WTC11 (cell line): ENCODE results near the gene IYD. TPM values are rescaled to one million over a fixed set of nuclear protein-coding genes. Genes with fewer than 3 reads are reported as not detected.

ENCODE experiments used
- ATAC-seq: fragments of 200-7000 bp; cut with Tn5 transposase; 2 replicates; pipeline ENCODE4 v1.10.0; 2021; ENCODE audit warnings: mild to moderate bottlenecking, moderate library complexity
- CTCF ChIA-PET: fragments of 300-600 bp; sonication (Branson Sonifier 250); formaldehyde crosslinking; loops from one replicate; lab custom pipeline; 2021; ENCODE audit warnings: antibody characterized with exemption; lab: Charles Lee
- POLR2A ChIA-PET: fragments of 350-600 bp; sonication (Branson Sonifier 250); formaldehyde crosslinking; loops from one replicate; lab custom pipeline; 2021; ENCODE audit warnings: antibody characterized with exemption; lab: Charles Lee
- DNase-seq: peaks from one replicate; pipeline ENCODE4 v3.0.0; 2021; ENCODE audit warnings: low spot score
- H3K27ac Mint-ChIP-seq: 2 replicates; pipeline ENCODE4 v1.8.0; 2021; ENCODE audit warnings: mixed read lengths
- H3K27me3 Mint-ChIP-seq: 2 replicates; pipeline ENCODE4 v1.8.0; 2021; ENCODE audit warnings: low read depth, mild to moderate bottlenecking, moderate library complexity, mixed read lengths
- H3K36me3 Mint-ChIP-seq: 2 replicates; pipeline ENCODE4 v1.8.0; 2021; ENCODE audit warnings: mixed read lengths
- H3K4me1 Mint-ChIP-seq: 2 replicates; pipeline ENCODE4 v1.8.0; 2022; ENCODE audit warnings: mixed read lengths
- H3K4me3 Mint-ChIP-seq: 2 replicates; pipeline ENCODE4 v1.8.0; 2021; ENCODE audit warnings: mild to moderate bottlenecking, moderate library complexity, mixed read lengths
- H3K9me3 Mint-ChIP-seq: 2 replicates; pipeline ENCODE4 v1.8.0; 2021; ENCODE audit warnings: mixed read lengths
- CREM ChIP-seq: sonication (generic); formaldehyde crosslinking; IDR thresholded peaks from 2 replicates; pipeline ENCODE4 v1.8.1; 2022; ENCODE audit warnings: mild to moderate bottlenecking, missing genetic modification reagents, moderate library complexity
- EMX1 ChIP-seq: fragments of 250-450 bp; sonication (Bioruptor Pico); IDR thresholded peaks from 2 replicates; pipeline ENCODE4 v1.8.0; 2021; ENCODE audit warnings: mild to moderate bottlenecking
- FOXJ3 ChIP-seq: sonication (generic); formaldehyde crosslinking; IDR thresholded peaks from 2 replicates; pipeline ENCODE4 v1.9.0; 2021; ENCODE audit warnings: missing genetic modification reagents, mild to moderate bottlenecking, borderline replicate concordance
- FOXK1 ChIP-seq: sonication (generic); formaldehyde crosslinking; IDR thresholded peaks from 2 replicates; pipeline ENCODE4 v1.8.0; 2022; ENCODE audit warnings: mild to moderate bottlenecking, moderate library complexity, missing genetic modification reagents
- GTF2I ChIP-seq: fragments of 250-450 bp; sonication (Bioruptor Pico); conservative IDR thresholded peaks from 2 replicates; pipeline ENCODE4 v1.4.0; 2021; ENCODE audit warnings: mild to moderate bottlenecking
- HMGA2 ChIP-seq: fragments of 250-450 bp; sonication (Bioruptor Pico); IDR thresholded peaks from 2 replicates; pipeline ENCODE4 v1.4.0; 2021; ENCODE audit warnings: mild to moderate bottlenecking, moderate library complexity
- JAZF1 ChIP-seq: fragments of 250-450 bp; sonication (Bioruptor Pico); IDR thresholded peaks from 2 replicates; pipeline ENCODE4 v1.9.0; 2021; ENCODE audit warnings: moderate library complexity, mild to moderate bottlenecking, inconsistent platforms
- KAT7 ChIP-seq: sonication (generic); formaldehyde crosslinking; IDR thresholded peaks from 2 replicates; pipeline ENCODE4 v1.8.1; 2023; ENCODE audit warnings: missing genetic modification reagents, mild to moderate bottlenecking, borderline replicate concordance
- MYBL2 ChIP-seq: sonication (generic); formaldehyde crosslinking; IDR thresholded peaks from 2 replicates; pipeline ENCODE4 v1.8.1; 2023; ENCODE audit warnings: mild to moderate bottlenecking, moderate library complexity, missing genetic modification reagents
- NFYB ChIP-seq: sonication (generic); formaldehyde crosslinking; conservative IDR thresholded peaks from 2 replicates; pipeline ENCODE4 v1.8.0; 2022; ENCODE audit warnings: low read depth, missing genetic modification reagents
- NR1H2 ChIP-seq: sonication (generic); formaldehyde crosslinking; IDR thresholded peaks from 2 replicates; pipeline ENCODE4 v1.9.0; 2021; ENCODE audit warnings: mild to moderate bottlenecking, moderate library complexity, missing genetic modification reagents
- NR2C2 ChIP-seq: sonication (generic); formaldehyde crosslinking; IDR thresholded peaks from 2 replicates; pipeline ENCODE4 v1.8.0; 2022; ENCODE audit warnings: mild to moderate bottlenecking, missing genetic modification reagents
- ZNF121 ChIP-seq: sonication (generic); formaldehyde crosslinking; IDR thresholded peaks from 2 replicates; pipeline ENCODE4 v1.8.0; 2023; ENCODE audit warnings: missing genetic modification reagents
- ZNF416 ChIP-seq: fragments of 250-450 bp; sonication (Bioruptor Pico); IDR thresholded peaks from 2 replicates; pipeline ENCODE4 v1.9.0; 2021; ENCODE audit warnings: mild to moderate bottlenecking, inconsistent platforms
- total RNA-seq: library from RNA; stranded (reverse); gene quantifications from 3 replicates; pipeline ENCODE4 v1.2.3, GENCODE V29; 2021
- TF ChIP-seq, protein P1 (sequence below): fragments of 250-450 bp; sonication (Bioruptor Pico); IDR thresholded peaks from 2 replicates; pipeline ENCODE4 v1.9.0; 2021; ENCODE audit warnings: moderate library complexity, mild to moderate bottlenecking, inconsistent platforms, borderline replicate concordance
- TF ChIP-seq, protein P2 (sequence below): sonication (generic); formaldehyde crosslinking; IDR thresholded peaks from 2 replicates; pipeline ENCODE4 v1.8.1; 2023; ENCODE audit warnings: mild to moderate bottlenecking, missing genetic modification reagents, moderate library complexity
- TF ChIP-seq, protein P3 (sequence below): fragments of 250-450 bp; sonication (Bioruptor Pico); IDR thresholded peaks from 2 replicates; pipeline ENCODE4 v1.9.0; 2021; ENCODE audit warnings: mild to moderate bottlenecking, borderline replicate concordance
- TF ChIP-seq, protein P4 (sequence below): sonication (generic); formaldehyde crosslinking; IDR thresholded peaks from 2 replicates; pipeline ENCODE4 v1.8.0; 2023; ENCODE audit warnings: missing genetic modification reagents
- TF ChIP-seq, protein P5 (sequence below): fragments of 250-450 bp; sonication (Bioruptor Pico); IDR thresholded peaks from 2 replicates; pipeline ENCODE4 v1.9.0; 2021; ENCODE audit warnings: mild to moderate bottlenecking

Gene IYD
- total RNA-seq, 1 experiment from 2014 or later: not detected

DNA sequence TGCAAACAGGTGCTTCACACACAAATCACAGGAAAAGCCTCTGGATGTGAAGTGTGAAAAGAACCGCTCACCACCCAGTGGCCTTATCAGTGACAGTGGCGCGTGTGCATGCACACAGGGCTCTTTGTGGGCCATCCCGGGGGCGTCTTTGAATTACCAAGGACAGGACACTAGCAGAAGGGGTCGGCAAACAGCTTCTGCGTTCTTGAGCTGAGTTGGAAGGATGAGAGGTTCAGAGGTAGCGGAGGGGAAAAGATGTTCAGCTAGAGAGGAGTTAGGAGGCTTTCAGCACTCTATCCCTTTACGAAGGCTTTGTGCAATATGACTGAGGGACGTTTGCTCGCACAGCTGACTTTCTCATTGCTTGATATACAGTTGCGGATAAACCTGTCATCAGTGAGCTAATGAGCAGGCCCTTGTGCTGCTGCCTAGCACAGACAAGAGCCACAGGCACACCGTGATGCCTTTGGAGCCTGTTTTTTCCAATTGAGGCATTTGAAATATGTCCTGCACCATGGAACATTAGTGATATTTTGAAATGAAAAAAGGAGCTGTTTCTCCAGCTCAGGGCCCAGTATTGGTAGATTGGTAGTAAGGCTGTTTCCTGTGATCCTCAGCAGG is 83.1 kb downstream of the IYD start (continued):
- TF ChIP-seq, protein P1, sequence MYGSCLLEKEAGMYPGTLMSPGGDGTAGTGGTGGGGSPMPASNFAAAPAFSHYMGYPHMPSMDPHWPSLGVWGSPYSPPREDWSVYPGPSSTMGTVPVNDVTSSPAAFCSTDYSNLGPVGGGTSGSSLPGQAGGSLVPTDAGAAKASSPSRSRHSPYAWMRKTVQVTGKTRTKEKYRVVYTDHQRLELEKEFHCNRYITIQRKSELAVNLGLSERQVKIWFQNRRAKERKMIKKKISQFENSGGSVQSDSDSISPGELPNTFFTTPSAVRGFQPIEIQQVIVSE (CRISPR knock-in tag): no peak
- no peak for TF ChIP-seq KAT7

DNA sequence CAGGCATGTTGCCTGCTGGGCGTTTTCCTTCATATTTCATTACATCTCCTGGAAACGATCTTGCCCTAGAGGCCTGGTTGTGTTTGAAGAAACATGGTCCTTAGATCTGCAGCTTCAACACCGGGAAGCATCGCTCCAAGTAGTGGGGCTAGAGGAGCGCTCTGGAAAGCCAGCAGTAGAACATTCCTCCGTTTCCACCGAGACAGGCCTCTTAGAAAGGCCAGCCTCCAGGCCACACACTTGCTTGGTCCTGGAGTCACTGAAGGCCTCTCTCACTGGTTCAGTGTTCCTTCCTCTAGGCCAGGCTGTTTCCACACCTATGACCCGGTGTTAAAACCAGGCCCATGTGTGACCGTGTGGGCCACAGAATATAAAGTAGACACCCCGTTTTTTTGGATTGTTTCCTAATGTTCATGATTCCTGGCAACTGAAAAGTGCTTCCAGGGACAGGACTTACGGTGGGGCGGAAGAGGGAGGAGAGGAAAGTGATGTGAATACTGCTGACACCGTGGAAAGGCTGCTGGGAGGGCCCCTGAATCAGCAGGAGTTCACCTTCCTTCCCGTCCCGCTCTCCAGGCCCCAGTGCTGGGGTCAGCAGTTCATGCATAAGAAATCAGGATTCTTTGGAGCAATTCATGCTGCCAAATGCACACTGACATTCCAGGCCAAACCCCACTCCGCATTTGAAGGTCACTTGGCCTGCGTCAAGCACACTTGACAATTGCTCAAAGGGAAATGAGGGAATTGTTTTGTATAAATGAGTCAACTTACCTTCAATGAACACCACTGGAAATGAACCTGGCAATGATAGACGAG is 83.8 kb downstream of the IYD start:
- ChIA-PET POLR2A (no interaction called here), CTCF (interaction anchor here (1.1 to 1.2 kb wide), 2 partner anchors 148 to 234 kb away, joined by 3 read pairs; no protein-coding TSS in a partner anchor)
- TF ChIP-seq NR1H2 (CRISPR knock-in tag): no peak
- no peak for TF ChIP-seq ZNF121 (CRISPR knock-in tag)
- no peak for TF ChIP-seq JAZF1 (CRISPR knock-in tag)
- TF ChIP-seq GTF2I (CRISPR knock-in tag): no peak
- TF ChIP-seq, protein P2, sequence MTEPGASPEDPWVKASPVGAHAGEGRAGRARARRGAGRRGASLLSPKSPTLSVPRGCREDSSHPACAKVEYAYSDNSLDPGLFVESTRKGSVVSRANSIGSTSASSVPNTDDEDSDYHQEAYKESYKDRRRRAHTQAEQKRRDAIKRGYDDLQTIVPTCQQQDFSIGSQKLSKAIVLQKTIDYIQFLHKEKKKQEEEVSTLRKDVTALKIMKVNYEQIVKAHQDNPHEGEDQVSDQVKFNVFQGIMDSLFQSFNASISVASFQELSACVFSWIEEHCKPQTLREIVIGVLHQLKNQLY: no peak
- TF ChIP-seq NFYB (CRISPR knock-in tag): no peak
- TF ChIP-seq, protein P3, sequence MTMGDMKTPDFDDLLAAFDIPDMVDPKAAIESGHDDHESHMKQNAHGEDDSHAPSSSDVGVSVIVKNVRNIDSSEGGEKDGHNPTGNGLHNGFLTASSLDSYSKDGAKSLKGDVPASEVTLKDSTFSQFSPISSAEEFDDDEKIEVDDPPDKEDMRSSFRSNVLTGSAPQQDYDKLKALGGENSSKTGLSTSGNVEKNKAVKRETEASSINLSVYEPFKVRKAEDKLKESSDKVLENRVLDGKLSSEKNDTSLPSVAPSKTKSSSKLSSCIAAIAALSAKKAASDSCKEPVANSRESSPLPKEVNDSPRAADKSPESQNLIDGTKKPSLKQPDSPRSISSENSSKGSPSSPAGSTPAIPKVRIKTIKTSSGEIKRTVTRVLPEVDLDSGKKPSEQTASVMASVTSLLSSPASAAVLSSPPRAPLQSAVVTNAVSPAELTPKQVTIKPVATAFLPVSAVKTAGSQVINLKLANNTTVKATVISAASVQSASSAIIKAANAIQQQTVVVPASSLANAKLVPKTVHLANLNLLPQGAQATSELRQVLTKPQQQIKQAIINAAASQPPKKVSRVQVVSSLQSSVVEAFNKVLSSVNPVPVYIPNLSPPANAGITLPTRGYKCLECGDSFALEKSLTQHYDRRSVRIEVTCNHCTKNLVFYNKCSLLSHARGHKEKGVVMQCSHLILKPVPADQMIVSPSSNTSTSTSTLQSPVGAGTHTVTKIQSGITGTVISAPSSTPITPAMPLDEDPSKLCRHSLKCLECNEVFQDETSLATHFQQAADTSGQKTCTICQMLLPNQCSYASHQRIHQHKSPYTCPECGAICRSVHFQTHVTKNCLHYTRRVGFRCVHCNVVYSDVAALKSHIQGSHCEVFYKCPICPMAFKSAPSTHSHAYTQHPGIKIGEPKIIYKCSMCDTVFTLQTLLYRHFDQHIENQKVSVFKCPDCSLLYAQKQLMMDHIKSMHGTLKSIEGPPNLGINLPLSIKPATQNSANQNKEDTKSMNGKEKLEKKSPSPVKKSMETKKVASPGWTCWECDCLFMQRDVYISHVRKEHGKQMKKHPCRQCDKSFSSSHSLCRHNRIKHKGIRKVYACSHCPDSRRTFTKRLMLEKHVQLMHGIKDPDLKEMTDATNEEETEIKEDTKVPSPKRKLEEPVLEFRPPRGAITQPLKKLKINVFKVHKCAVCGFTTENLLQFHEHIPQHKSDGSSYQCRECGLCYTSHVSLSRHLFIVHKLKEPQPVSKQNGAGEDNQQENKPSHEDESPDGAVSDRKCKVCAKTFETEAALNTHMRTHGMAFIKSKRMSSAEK (CRISPR knock-in tag): no peak
- TF ChIP-seq HMGA2: no peak
- no peak for TF ChIP-seq EMX1
- TF ChIP-seq MYBL2: no peak
- TF ChIP-seq, protein P4, sequence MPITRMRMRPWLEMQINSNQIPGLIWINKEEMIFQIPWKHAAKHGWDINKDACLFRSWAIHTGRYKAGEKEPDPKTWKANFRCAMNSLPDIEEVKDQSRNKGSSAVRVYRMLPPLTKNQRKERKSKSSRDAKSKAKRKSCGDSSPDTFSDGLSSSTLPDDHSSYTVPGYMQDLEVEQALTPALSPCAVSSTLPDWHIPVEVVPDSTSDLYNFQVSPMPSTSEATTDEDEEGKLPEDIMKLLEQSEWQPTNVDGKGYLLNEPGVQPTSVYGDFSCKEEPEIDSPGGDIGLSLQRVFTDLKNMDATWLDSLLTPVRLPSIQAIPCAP (CRISPR knock-in tag): no peak
- TF ChIP-seq FOXK1 (CRISPR knock-in tag): no peak
- no peak for TF ChIP-seq NR2C2
- no peak for TF ChIP-seq FOXJ3 (CRISPR knock-in tag)
- TF ChIP-seq ZNF416 (CRISPR knock-in tag): no peak
- no peak for TF ChIP-seq CREM (CRISPR knock-in tag)
- TF ChIP-seq, protein P5, sequence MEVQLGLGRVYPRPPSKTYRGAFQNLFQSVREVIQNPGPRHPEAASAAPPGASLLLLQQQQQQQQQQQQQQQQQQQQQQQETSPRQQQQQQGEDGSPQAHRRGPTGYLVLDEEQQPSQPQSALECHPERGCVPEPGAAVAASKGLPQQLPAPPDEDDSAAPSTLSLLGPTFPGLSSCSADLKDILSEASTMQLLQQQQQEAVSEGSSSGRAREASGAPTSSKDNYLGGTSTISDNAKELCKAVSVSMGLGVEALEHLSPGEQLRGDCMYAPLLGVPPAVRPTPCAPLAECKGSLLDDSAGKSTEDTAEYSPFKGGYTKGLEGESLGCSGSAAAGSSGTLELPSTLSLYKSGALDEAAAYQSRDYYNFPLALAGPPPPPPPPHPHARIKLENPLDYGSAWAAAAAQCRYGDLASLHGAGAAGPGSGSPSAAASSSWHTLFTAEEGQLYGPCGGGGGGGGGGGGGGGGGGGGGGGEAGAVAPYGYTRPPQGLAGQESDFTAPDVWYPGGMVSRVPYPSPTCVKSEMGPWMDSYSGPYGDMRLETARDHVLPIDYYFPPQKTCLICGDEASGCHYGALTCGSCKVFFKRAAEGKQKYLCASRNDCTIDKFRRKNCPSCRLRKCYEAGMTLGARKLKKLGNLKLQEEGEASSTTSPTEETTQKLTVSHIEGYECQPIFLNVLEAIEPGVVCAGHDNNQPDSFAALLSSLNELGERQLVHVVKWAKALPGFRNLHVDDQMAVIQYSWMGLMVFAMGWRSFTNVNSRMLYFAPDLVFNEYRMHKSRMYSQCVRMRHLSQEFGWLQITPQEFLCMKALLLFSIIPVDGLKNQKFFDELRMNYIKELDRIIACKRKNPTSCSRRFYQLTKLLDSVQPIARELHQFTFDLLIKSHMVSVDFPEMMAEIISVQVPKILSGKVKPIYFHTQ: no peak
- TF ChIP-seq, all 79 proteins: peak for 0
- Mint-ChIP-seq H3K9me3 (no peaks in the 10 kb centered on the region), H3K27me3 (no peaks in the 10 kb centered on the region; the same call in 1 of the 2 replicates), H3K4me1 (peaks cover 17% of the 10 kb centered on the region), H3K36me3 (no peaks in the 10 kb centered on the region), H3K4me3 (no peak overlapping the region), H3K27ac (no peak overlapping the region)
- ATAC-seq: no peak
- DNase-seq: no peak
